OCI-LY7 (cell line): ENCODE results near the gene STAB1.

Experiments
- CTCF ChIP-seq: fragments of 200-600 bp; sonication (generic); conservative IDR thresholded peaks from 2 replicates; pipeline ENCODE4 v1.5.1; 2014; ENCODE audit warnings: mild to moderate bottlenecking, antibody characterized with exemption, low read length, moderate library complexity, mixed read lengths
- EZH2phosphoT487 ChIP-seq: fragments of 200-600 bp; sonication (generic); IDR thresholded peaks from 2 replicates; pipeline ENCODE4 v1.6.1; 2018; ENCODE audit warnings: low read depth, borderline replicate concordance, mild to moderate bottlenecking, mixed run types, antibody characterized with exemption, low read length, moderate library complexity, mixed read lengths

GRCh38 chr3:52468336-52468735 is 26.8 kb upstream of the STAB1 start:
- no peak for TF ChIP-seq CTCF
- no peak for TF ChIP-seq EZH2phosphoT487
